Measurements from ENCODE around the gene DMD.
"Not testable (repeated sequence)": the region's sequence is repeated elsewhere in the genome, so short reads cannot be mapped to it uniquely, and the experiment has no call there.

DMD gene

DNA sequence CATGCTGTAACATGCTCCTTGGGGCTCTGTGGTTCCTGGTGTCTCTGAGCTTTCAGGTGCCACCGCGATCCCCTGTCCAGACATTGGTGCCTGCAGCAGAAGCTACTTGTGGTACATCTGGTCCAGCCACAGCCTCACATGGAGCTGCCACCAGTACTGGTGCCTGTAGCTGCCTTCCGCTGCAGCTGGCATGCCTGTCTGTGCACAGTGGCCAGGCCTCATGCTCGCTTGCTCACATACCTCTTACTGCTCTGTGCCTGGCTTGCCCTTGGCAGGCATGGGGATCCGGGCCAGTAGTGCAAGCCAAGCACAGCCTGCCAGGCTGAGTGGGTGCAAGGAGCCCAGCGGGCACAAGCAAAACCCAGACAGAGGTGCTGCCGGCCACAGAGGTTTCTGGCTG is 618.6 kb downstream of the DMD start:
- DNase-seq = no peak

DNA sequence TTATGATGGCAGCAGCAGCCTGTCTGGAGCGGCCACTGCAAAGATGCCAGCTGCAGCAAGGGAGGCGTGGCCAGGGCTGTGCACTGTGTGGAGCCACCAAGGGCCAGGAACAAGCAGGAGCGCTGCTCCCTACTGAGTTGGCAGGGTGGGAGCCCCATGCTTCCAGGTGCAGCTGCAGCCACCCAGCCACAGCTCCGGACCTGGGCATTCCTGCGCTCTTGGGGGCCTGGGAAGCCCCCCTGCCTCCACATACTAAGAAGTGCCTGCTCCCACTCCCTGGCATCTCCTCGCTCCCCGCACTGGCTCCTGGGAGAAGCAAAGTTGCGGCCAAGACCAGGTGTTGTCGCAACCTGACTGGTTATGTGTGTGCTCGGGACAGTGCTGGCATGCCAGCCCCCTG is 619.8 kb downstream of the DMD start:
- DNase-seq = no peak

DNA sequence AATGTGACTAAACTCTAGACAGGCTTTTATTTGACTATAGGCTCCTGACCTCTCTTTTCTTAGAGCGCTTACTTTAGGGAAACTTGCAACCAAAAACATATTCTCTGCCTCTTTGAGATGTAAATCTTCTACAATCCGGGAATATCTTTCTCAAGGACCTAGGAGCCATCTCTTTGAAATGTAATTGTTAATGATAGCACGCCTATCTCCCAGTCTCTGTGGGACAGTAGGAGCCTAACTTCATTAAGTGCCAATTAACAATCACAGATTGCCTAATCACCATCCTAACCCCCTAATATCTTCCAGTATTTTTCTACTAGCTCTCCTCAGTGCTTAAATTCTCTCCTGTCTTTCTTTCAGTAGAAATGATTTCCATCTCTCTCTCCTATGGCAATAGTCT is 628.6 kb downstream of the DMD start:
- DNase-seq = no peak

DNA sequence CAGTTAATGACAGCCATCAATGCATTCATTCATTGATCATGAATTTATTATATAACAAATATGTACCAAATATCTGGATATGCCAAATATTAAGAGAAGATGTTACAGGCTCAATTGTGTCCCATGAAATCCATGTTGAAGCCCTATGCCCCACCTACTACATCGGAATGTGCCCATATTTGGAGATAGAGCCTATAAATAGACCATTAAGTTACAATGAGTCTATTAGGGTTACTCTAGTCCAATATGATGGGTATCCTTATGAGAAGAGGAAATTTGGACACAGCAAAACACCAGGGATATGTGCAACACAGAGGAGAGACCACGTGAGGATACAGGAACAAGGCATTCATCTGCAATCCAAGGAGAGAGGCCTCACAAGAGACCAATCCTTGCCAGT is 634.5 kb downstream of the DMD start:
- DNase-seq = no peak

DNA sequence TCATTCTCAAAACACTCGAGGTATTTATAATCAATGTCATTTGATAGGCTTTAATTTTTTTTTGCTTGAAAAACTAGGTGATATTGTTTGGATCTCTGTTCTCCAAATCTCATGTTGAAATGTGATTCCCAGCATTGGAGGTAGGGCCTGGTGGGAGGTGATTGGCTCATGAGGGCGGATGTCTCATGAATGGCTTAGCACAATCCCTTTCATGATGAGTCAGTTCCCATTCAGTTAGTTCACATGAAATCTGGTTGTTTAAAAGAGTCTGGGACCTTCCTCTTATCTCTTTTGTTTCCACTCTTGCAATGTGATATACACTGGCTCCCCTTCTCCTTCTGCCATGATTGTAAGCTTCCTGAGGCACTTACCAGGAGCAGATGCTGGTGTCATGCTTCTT is 638.7 kb downstream of the DMD start:
- no peak for DNase-seq

DNA sequence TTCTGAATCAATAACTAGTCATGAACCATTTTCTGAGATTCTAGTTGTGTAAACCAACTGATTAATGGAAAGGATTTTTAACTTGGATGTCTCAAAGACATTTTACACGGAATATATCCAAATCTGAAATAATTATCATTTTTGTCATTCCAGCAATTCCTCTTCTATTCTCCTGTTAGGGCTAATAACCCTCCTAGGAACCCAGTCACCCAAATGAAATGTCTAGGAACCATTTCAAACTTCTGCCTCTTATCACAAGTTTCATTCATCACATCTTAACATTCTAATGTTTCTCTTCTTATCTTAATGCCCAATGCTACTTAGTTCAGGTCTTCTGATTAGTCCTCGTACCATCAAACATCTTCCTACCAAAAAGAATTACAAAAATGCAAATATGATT is 639.8 kb downstream of the DMD start:
- no peak for DNase-seq

DNA sequence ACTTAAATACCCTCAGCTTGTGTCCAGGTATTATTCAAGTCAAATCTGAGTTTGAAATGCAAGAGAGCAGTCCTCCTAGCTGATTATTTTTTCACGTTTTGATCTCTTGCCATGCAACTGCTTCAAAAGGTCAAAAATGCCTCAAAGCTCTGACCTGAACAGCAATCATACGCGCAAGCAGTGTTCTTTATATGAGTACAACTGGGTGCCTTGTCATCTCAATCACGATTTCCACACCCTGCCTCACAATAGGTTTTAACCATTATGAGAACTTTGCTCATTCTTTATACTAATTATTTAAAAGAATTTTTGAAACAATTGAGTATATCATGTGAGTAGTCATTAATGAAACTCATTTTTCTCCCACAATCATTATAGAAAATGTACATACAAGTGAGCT is 649.1 kb downstream of the DMD start:
- DNase-seq = no peak

DNA sequence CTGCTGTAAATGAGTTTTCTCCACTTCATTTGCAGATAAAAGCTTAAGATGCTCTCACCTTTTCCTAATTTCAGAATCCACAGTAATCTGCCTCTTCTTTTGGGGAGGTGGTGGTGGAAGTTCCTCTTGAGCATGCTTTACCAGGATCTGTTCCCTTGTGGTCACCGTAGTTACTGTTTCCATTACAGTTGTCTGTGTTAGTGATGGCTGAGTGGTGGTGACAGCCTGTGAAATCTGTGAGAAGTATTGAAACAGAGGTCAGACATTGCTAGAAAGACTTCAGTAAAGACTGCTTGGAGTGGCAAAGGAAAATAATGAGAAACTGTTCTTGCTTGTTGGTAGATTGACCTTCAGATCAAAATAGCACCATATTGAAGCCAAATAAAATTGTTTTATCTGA is 666.2 kb downstream of the DMD start:
- DNase-seq = no peak

DNA sequence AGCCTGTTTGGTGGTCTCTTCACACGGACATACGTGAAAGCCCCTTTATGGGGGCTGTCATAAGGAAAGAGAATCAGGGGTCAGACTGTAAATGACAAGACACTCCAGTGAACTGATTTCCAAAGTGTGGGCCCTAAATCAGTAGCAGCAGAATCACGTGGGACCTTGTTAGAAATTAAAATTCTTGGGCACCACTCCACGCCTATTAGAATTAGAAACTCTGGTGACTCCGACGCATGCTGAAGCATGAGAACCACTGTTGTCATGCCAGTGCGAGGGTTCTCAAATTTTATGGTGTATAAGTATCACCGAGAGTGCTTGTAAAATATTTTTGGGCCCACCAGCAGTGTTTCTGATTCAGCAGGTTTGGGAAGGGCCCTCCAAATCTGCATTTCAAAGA is 672.8 kb downstream of the DMD start:
- no peak for DNase-seq

DNA sequence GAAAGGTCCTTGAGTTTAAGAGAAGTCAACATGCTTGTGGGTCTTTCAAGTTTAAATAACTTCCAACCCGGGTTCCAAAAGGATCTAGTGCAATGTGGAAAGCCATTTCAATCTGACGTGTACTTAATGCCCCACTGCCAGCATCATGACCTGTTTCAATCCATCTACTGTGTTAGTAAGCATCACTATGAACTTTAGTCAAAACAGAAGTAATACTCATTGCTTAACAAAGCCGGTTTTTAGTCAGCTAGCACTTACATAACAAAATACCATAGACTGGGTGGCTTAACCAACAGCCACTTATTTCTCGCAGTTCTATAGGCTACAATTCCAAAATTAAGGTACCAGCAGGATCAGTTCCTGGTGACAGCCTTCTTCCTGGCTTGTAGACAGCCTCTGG is 677.5 kb downstream of the DMD start:
- DNase-seq = no peak

DNA sequence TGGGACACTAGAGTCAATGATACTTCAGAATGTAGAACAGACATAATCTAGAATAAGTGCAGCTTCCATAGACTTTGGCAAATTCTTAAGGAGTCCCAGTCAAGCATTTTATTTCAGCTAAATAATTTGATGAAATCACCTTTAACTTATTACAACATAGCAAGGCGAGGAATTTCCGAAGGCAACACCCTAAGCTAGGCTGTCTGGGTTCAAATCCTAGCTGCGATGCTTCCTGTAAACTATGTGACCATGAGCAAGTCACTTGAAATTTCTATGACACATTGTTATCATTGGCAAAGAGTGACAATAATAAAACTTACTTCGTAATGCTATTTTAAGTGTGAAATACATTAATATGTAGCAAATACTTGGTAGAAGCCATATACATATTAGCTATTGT is 679.1 kb downstream of the DMD start:
- no peak for DNase-seq

DNA sequence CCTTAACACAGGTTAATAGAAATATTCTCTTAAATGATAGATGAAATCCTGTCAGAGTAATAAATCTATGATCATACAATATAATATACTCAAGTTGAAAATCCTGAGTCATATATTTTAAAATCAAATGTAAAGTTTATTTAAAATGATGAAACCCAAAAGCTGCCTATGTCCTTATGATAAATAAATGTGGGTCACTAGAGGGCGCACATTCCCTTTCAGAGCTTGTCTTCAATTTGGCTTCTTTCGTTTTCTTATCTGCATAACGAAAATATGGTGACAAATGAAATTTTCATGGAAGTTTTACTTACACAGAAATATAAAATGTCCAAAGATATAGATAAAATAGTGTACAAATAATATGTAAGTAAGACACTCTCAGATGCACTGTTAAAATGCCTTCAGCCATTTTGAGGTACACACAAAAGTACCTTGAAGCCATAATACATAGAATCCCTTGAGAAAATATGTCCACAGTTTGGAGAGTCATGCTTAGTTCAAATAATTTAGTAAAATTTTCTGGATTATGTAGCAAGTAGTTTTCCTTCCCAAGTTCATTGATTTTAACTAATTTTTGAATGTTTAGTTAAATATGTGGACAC is 680.4 kb downstream of the DMD start:
- no peak for DNase-seq

DNA sequence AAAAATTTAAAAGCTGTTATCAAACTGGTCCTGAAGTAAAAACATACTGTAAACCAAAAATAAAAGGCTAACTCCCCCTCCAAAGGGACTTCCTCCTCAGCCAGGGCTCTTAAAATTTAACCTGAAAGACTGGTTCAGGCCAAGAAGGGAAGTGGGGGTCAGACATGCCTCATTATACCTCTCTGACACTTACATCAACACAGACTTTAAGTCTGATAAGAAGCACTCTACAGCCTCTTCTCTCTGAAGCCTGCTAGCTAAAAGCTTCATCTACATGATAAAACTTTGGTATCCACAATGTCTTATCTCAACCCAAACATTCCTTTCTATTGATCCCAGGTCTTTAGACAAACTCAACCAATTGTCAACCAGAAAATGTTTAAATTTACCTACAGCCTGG is 682.9 kb downstream of the DMD start:
- not testable (repeated sequence) for DNase-seq

DNA sequence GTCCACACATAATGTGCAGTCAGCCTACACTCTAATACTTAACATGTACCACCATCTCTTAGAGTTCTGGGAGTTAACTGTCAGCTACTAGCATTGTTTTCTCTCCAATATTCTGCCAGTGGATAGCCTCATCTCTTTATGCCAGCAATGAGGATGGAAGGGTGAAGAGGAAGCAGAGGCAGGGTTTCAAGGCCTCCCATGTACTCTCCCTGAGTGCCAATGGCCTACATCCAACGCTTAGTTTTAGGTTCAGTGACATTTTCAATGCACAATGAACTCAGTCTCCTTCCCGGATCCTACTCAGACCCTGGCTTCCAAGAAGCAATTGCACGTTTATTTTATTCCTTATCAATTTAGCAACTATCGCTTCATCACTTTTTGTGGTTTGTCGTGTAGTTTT is 686.1 kb downstream of the DMD start:
- DNase-seq = no peak

DNA sequence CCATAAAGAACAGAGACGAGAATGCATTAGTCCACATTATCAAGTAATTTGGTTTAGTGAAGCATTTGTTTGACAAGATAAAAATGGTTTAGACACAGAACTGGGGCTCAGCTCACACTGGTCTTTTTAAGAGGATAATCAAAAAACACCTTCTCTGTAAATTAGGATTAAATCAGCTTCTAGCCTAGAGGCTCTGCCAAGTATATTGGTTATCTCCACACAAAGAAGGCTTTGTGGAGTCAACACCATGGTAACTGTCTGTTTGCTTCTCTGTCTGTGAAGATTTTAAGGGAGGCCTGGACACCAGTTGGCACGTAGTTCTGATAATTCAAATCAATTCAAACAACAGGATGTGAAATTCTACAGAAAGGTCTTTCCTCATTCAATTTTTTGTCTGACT is 687.0 kb downstream of the DMD start:
- DNase-seq = no peak

DNA sequence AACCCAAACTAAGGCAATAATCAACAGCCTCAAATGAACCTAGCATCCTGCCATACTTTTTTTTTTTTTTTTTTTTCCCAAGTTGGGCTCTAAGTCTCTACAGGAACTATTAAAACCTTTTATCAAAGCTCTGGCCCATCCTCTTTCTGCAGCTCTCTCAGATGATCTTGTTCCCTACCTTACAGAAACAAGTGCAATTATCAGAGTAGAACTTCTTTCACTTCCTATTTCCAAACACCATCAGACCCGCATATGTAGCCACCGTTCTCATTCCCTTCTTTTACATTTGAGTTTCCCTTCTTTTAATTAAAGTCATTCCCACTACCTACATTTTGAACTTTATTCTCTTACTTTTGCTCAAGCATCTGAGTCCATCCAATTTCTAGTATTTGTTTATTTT is 690.6 kb downstream of the DMD start:
- no peak for DNase-seq

DNA sequence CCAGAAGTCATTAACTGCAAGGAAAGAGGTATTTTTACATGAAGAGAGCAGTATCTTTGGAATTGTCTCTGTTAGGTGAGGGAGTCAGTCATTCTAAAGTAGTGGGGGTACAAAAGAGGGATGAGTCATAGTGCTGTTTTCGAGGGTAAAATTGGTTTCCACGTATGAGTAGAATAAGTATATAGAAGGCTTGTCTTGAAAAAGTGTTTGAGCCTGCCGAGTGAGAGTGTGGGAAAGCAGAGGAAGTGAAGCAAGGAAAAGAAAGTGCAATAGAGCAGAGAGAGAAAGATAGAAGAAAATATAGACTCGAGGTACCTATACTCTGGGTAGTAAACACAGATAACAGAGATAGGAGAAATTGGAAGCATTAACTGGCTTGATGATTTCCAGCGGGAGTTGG is 696.4 kb downstream of the DMD start:
- DNase-seq = no peak

DNA sequence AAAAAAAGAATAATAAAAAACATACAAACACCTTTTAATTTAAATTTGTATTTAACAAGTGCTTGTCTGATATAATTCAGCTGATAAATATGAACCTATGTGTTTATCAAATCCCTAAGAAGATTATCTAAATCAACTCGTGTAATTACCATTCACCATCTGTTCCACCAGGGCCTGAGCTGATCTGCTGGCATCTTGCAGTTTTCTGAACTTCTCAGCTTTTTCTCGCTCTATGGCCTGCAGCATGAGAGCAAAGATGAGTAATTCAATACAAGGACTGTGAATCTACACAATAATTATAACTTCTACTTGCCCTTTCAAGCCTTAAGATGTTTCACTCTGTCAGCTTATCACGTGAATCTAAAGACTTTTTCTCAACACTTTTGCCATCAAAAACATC is 709.7 kb downstream of the DMD start:
- no peak for DNase-seq

DNA sequence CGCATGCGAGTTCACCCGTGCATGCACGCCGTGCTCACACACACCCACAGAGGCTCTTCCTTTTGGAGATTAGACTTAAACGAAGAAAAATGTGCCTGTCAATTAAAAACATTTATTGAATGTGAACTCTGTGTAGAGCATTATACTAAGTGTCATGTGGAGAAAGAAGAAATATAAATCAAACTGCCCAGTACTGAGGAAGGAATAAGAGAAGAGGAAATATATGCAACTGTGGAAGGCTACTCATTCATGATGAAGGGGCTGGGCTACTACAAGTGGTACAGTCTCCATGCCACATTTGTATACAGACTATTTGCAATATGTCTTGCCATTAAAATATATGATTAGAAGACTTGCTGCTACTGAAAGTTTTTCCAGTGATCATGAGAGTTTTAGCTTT is 714.7 kb downstream of the DMD start:
- DNase-seq = no peak

DNA sequence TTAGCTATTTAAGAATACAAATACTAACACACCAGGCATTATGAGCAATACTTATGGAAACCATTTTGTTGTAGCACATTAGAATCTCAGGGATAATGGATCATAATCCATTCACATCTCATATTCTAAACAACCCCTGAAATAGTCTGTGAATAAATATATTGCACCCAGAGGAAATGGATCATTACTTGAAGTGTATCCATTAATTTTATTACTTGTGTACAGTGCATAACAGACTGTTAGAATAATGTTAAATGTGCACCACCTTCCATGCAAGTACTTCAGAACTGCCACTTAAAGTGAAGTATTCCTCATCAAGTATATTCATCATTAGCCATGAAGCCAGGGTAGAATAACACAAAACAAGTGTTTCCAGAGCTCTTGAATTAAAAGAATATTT is 715.5 kb downstream of the DMD start:
- DNase-seq = no peak

DNA sequence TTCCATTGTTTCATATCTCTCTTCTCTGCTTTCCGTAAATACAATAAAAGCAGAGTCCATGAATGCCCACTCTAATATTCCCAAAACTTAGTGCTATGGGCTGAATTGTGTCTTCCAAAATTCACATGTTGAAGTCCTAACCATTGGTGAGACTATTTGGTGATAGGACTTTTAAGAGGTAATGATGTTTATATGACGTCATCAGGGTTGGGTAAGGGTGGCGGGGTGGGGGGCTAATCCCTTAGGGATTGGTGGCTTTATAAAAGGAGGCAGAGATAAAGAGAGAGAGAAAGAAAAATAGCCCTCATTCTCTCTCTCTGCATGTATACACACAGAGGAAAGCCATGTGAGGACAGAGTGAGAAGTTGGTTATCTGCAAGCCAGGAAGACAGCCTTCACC is 722.2 kb downstream of the DMD start:
- DNase-seq = no peak

DNA sequence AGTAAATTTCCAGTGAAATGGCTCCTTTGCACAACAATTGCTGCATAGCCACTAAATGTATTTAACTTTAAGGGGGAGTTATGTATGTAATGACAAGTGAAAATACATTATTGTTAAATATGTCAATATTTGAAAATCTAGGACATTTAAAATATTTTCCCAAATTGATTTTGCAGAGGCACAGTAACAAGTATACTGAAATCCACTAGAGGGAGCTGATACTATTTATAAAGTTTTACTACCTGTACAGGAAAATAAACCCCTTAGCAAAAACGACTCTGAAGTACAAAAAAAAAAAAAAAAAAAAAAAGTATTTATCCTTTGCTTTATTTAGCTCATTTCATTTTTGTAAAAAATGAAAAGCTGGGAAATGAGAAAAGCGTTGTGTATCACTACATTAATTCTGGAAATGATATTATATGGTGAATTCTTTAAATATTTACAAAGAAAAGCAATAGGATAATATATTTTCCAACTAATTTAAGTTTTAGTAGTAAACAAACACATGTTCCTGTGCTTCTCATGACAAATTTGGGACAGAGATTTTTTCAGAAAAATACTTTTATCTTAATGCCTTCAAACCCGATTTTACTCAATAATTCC is 727.7 kb downstream of the DMD start:
- peak in 1 of 2 experiments; percentile 0 for DNase-seq

DNA sequence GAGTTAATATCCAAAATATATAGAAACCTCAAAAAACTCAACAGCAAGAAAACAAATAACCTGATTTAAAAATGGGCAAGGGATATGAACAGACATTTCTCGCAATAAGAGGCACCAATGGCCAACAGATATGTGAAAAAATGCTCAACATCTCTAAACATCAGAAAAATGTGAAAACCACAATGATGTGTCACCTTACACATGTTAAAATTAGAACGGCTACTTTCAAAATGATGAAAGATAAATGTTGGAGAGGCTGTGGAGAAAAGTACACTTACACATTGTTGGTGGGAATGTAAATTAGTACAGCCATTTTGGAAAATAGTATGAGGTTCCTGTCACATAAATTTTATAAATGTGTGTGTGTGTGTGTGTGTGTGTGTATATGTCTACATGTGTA is 731.3 kb downstream of the DMD start:
- no peak for DNase-seq

DNA sequence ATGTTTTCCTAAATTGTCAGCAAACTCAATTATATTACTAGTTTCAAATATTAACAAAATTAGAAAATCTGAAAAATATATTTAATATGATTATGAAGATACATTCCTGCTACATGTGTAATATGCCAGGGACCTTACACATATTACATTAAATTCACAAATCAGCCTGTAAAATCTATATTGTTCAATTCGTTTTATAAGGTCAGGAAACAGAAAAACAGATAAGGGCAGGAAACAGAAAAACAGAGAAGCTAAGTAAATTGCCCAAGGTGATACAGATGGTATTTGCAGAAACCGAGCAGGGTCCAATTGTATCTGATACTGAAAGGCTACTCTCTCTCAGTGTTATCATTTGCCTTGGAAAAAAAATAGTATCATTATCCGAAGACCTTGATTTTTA is 739.0 kb downstream of the DMD start:
- DNase-seq = no peak

DNA sequence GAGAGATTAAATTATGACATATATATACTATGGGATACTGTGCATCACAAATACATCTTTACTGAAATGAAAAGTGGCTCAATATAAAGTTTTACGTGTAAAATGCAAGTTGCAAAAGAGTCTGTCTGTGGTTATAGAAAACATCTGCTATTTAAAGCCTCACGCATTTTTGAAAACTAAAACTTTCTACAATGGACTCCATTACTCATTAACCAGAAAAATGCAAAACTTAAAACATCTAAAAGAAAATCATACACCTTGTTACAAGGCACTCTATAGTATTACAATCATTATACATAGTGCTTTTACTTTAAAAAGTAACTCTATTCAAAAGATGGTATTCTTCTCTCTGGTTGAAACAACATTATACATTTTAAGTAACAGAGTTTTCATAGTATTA is 755.6 kb downstream of the DMD start:
- DNase-seq = no peak

All from SW 1271 (cell line).